Measurements from ENCODE around the gene LMBR1. TPM values are rescaled to one million over a fixed set of nuclear protein-coding genes. Genes with fewer than 3 reads are reported as not detected.
"Not testable (repeated sequence)": the region's sequence is repeated elsewhere in the genome, so short reads cannot be mapped to it uniquely, and the experiment has no call there.

LMBR1 gene, protein sequence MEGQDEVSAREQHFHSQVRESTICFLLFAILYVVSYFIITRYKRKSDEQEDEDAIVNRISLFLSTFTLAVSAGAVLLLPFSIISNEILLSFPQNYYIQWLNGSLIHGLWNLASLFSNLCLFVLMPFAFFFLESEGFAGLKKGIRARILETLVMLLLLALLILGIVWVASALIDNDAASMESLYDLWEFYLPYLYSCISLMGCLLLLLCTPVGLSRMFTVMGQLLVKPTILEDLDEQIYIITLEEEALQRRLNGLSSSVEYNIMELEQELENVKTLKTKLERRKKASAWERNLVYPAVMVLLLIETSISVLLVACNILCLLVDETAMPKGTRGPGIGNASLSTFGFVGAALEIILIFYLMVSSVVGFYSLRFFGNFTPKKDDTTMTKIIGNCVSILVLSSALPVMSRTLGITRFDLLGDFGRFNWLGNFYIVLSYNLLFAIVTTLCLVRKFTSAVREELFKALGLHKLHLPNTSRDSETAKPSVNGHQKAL
- polyA plus RNA-seq (ENCODE audit: insufficient read depth in 1 of 5, insufficient read length in 5 of 5, low replicate concordance in 1 of 5) = 10 to 100 TPM; 45.7 to 68.3 (median 63.6) TPM
- long read RNA-seq, donor 1, full-length matches to known transcripts = 11 of 16 reads
- long read RNA-seq, donor 1, partial matches to known transcripts = 5 of 16 reads
- long read RNA-seq, donor 1, other reads (novel, unspliced or antisense) = 0 of 16 reads
- long read RNA-seq, donor 2, full-length matches to known transcripts = 6 of 6 reads
- long read RNA-seq, donor 2, partial matches to known transcripts = 0 of 6 reads
- long read RNA-seq, donor 2, other reads (novel, unspliced or antisense) = 0 of 6 reads
- long read RNA-seq, donor 3, full-length matches to known transcripts = 4 of 10 reads
- long read RNA-seq, donor 3, partial matches to known transcripts = 6 of 10 reads
- long read RNA-seq, donor 3, other reads (novel, unspliced or antisense) = 0 of 10 reads
- long read RNA-seq, donor 4, full-length matches to known transcripts = 6 of 6 reads
- long read RNA-seq, donor 4, partial matches to known transcripts = 0 of 6 reads
- long read RNA-seq, donor 4, other reads (novel, unspliced or antisense) = 0 of 6 reads
- long read RNA-seq, donor 5, full-length matches to known transcripts = 8 of 29 reads
- long read RNA-seq, donor 5, partial matches to known transcripts = 15 of 29 reads
- long read RNA-seq, donor 5, other reads (novel, unspliced or antisense) = 6 of 29 reads
- long read RNA-seq, donor 6, full-length matches to known transcripts = 9 of 9 reads
- long read RNA-seq, donor 6, partial matches to known transcripts = 0 of 9 reads
- long read RNA-seq, donor 6, other reads (novel, unspliced or antisense) = 0 of 9 reads
- long read RNA-seq, donor 7, full-length matches to known transcripts = 5 of 11 reads
- long read RNA-seq, donor 7, partial matches to known transcripts = 6 of 11 reads
- long read RNA-seq, donor 7, other reads (novel, unspliced or antisense) = 0 of 11 reads
- long read RNA-seq, donor 8, full-length matches to known transcripts = 1 of 1 reads
- long read RNA-seq, donor 8, partial matches to known transcripts = 0 of 1 reads
- long read RNA-seq, donor 8, other reads (novel, unspliced or antisense) = 0 of 1 reads

DNA sequence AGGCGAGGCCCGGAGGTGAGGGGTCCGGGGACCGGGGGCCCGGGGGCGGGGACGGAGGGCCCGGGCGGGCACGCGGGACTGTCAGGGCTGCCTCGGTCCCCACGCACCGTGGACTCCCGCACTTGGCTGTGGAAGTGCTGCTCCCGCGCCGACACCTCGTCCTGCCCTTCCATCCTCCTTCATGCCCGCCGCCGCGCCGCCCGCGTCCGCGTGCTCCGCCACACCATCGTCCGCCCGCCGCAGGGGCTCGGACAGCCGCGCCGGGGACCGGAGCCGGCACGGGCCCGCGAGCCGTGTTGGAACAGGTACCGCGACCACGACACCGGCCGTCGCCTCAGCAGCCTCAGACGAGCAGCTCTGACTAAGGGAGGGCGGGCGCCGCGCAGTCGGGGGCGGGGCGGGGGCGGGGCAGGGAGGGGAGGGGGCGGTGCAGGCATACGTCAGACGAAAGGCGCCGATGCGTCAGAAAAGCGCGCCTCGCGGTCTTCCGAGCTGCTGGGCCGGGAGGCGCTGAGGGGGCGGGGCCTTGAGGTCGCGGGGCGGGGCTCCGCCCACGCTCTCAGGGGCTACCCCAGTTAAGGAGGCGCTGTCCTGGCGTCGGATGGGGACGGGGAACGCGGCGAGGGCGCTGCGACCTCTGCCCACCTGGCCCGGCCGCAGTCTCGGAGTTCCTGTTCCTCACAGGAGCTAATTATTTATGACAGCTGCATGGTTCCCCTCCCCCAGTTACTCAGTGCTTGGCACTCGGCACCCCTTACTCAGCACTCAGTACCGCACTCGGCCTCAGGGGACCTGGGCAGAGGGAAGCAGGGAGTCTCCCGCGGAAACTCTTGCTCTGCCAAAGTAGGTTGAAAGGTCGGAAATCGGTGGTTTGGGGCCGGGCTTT, at the start of gene LMBR1:
Gene LMBR1, minus strand, starts transcription at position 363 of the 886 bp plus-strand sequence. Its CDS starts 190 bp downstream, at position 173.
- DNase-seq = peak; percentile 96

DNA sequence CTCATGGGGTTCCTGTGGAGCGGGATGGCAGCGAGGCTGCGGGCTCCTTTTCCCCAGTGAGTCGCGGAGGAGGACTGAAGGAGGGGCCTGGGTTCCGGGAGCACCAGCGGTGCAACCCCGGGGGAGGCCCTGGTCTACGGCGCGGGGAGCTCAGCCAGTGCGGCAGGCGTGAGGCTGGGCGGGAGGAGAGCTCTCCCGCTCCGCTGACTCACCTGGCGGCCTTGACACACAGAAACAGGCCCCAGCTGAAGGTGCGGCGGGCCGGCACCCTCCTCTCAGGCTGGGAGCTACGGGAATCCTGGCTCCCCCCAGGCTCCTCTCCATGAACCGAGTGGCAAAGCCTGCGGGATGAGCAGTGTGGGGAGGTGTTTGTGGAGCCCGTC, 49.7 kb upstream of the LMBR1 start:
- no peak for DNase-seq

DNA sequence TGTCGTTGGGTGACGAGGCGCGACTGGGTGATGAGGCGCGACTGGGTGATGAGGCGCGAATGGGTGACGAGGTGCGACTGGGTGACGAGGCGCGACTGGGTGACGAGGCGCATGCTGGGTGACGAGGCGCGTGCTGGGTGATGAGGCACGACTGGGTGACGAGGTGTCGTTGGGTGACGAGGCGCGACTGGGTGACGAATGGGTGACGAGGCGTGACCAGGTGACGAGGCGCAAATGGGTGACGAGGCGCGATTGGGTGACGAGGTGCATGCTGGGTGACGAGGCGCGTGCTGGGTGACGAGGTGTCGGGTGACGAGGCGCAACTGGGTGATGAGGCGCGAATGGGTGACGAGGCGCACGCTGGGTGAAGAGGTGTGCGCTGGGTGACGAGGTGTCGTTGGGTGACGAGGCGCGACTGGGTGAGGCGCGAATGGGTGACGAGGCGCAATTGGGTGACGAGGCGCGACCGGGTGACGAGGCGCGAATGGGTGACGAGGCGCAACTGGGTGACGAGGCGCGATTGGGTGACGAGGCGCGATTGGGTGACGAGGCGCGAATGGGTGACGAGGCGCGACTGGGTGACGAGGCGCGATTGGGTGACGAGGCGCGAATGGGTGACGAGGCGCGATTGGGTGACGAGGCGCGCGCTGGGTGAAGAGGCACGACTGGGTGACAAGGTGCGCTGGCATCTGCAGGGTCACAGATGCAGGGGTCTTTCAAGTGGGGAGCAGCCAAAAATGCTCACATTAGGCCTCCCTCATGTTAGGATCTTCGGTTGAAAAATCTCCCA, 48.6 kb upstream of the LMBR1 start:
- DNase-seq = no peak

DNA sequence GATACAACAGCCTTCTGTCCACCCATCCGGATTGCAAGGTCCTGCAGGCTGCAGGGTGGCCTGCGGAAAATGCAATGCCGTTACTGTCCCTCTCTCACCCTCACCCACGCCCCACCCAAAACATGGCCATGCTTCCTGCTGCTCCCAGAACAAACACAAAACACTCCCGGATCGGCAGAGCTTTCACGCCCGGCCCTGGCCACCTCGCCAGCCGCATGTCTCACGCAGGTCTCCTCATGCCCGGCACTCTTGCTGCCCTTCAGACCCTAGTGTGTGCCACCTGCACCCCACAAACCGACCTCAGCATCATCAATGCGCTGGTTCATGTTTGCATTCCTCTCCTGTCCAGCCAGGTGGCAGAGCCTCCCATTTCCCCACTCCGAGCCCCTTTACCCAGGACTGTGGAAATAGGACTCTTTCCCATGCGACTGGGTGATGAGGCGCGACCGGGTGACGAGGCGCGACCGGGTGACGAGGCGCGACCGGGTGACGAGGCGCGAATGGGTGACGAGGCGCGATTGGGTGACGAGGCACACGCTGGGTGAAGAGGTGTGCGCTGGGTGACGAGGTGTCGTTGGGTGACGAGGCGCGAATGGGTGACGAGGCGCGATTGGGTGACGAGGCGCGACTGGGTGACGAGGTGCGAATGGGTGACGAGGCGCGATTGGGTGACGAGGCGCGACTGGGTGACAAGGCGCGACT, 47.6 kb upstream of the LMBR1 start:
- DNase-seq = no peak

DNA sequence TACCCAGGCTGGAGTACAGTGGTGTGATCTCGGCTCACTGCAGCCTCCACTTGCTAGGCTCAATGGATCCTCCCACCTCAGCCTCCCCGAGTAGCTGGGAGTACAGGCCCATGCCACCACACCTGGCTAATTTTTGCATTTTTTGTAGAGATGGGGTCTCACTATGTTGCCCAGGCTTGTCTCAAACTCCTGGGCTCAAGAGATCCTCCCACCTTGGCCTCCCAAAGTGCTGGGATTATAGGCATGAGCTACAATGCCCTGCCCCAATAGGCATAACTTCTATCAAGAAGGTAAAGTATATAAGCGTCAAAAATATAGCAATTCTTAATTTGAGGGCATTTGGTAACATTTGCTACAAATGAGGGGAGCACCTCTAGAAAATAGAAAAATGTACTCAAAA, 43.8 kb upstream of the LMBR1 start:
- not testable (repeated sequence) for DNase-seq

DNA sequence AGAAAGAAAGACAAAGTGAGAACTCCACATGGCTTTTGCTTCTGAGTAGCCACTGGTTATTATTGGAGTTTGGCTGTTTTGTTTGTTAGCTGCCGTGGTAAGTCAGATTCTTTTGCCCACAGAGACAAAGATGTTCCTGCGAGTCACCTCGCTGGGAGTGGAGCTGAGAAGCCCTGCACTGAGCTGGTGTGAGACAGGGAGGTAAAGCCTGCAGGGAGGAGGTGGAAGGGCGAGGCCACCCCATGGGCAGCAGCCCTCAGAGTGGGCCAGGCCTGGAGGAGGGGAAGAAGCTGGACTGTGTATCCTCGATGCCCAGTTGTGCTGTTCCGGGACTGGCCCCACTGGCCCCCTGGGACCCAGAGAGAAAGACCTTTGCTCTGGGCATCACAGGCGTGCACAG, 42.3 kb upstream of the LMBR1 start:
- DNase-seq = no peak

DNA sequence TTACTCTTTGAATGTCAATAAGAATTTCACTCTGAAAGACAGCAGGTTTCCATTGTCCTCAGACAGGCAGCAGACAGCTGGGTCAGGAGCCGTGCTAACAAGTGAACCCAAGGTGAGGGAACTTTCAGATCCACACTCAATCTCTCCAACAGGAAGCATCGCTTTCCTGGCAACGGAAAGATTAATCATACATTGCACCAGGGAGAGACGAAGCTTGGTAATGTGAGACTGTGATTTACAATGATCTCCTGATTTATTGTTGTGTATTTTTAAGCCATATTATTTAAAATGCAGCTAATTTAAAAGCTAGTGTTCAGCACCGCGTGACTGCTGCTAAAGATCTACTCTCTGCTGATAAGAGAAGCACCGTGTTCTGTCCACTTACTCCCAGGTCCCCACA, 39.0 kb upstream of the LMBR1 start:
- DNase-seq = no peak

DNA sequence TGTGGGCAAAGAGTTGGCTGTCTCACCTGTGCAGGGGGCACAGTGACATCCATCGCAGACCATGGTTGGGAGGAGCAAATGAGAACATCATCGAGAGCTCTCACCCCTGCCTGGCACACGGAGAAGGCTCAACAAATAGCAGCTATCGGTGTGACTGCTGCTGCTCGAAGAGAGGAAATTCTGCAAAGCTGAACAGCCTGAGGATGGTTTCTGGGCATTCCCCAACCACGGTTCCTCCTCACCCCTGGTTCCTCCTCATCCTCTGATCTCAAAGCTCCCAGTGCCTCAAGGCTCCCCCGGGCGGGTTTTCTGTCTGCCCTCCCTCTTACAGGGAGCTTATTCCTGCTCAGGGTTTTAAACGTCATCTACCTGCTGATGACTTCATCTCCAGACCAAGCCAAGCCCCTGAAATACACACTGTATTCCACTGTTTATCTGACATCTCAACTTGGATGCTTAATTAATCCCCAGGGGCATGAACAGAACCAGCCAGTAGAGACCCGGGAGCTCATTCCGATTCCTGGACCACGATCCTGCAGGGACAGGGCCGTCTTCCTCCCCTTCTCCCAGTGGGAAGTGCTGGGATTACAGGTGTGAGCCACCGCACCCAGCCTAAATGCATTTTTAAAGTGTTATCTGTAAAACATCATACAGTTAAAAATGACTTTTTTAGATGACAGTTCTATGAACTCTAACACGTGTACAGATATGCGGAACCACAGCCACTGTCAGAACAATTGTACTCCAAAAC, 37.0 kb upstream of the LMBR1 start:
- no peak for DNase-seq

DNA sequence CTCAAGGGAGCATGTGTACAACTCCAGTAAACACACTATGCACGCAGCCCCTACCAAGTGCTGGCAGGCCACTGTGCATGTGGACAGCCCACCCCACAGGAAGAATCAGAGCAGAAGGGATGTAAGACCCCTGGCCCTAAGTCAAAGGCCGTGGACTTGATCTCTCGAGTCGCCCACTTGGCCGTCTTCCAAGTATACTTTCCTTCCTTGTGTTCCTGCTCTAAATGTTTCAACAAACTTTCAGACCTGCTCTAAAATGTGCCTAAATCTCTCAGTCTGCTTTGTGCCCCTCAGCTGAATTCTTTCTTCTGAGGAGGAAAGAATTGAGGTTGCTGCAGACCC, 35.4 kb upstream of the LMBR1 start:
- no peak for DNase-seq

DNA sequence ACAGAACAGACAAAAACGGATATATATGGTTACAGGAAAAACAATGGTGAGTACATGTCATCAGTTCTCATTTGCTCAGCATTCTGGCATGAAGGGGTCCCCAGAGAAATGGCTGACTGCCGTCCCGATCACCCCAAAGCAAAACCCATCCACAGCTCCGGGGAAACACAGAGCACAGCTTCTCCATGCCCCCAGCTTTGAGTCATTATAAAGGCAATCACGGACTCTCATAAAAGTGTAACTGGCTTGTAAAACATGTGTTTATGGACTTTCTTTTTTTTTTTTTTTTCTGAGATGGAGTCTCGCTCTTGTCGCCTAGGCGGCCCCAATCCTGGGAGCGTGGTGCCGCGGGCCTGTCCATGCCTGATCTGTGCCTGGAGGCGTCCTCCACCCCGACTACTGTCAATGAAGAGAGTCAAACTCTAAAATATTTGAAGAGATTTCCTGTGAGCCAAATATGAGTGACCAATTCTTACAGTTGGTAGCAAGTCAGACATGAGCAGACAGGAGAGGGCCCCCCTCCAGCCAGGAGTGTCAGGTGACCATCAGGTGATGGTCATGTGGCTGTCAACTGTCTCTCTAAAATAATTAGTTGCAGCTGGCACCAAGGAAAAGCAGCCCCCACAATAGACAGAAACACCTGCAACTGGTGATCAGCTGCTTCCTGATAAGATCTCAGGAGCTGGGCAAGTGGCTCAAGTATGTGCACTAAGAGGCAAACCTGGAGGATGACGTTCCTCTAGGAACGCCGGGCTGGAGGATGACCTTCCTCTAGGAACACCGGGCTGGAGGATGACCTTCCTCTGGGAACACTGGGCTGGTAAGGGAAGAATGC, 34.8 kb upstream of the LMBR1 start:
- no peak for DNase-seq

DNA sequence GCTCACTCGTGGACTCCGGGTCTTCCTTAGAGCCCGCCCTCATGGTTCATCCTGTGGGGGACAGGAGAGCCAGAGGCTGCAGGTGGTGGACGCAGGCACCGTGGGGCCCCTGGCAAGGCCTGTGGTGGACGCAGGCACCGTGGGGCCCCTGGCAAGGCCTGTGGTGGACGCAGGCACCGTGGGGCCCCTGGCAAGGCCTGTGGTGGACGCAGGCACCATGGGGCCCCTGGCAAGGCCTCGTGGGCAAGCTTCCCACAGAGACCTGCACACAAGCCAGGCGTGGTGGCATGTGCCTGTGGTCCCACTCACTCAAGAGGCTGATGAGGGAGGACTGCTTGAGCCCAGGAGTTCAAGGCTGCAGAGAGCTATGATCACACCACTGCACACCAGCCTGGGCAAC, 32.8 kb upstream of the LMBR1 start:
- DNase-seq = not testable (repeated sequence)

DNA sequence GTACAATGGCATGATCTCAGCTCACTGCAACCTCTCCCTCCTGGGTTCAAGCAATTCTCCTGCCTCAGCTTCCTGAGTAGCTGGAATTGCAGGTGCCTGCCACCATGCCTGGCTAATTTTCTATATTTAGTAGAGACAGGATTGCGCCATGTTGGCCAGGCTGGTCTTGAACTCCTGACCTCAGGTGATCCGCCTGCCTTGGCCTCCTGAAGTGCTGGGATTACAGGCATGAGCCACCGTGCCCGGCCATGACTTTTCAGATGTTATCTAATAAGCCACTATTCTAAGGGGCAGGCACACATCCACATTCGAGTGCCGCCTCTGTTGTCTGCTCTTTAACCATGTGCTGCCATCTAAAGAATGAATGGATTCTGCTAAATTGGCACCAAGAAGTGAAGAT, 29.3 kb upstream of the LMBR1 start:
- DNase-seq = not testable (repeated sequence)

DNA sequence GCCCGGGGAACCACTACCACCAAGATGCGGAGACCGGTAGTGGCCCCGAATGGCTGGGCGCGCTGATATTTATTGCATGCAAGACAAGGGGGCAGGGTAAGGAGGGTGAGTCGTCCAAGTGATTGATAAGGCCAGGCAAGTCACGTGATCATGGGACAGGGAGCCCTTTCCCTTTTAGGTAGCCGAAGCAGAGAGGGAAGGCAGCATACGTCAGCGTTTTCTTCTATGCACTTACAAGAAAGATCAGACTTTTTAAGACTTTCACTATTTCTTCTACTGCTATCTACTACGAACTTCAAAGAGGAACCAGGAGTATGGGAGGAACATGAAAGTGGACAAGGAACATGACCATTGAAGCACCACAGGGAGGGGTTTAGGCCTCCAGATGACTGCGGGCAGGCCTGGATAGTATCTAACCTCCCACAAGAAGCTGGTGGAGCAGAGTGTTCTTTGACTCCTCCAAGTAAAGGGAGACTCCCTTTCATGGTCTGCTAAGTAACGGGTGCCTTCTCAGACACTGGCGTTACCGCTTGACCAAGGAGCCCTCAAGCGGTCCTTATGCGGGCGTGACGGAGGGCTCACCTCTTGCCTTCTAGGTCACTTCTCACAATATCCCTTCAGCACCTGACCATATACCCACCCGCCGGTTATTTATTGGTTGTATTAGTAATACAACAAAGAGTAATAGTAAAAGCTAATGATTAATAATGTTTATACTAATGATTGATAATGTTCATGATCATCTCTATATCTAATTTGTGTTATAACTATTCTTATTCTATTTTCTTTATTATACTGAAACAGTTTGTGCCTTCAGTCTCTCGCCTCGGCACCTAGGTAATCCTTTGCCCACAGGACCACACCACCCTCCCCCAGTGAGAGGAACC, 27.7 kb upstream of the LMBR1 start:
- DNase-seq = not testable (repeated sequence)

DNA sequence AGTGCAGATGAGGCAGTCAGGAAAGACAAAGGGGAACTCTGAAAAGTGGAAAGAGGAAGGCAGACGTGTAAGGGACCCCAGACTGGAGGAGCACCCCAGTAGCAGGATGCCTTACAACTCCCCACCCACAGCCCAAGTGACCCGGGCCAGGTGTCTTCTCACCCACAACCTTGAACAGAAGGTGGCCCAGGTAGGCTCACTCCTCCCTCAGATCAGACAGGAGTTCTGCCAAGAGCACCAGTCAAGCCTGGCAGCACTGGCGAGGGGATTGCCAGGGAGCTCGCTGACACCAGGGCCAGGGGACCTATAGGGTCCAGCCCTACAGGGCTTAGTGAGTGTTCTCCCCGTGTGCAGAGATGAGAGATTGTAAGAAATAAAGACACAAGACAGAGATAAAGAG, 27.1 kb upstream of the LMBR1 start:
- no peak for DNase-seq

DNA sequence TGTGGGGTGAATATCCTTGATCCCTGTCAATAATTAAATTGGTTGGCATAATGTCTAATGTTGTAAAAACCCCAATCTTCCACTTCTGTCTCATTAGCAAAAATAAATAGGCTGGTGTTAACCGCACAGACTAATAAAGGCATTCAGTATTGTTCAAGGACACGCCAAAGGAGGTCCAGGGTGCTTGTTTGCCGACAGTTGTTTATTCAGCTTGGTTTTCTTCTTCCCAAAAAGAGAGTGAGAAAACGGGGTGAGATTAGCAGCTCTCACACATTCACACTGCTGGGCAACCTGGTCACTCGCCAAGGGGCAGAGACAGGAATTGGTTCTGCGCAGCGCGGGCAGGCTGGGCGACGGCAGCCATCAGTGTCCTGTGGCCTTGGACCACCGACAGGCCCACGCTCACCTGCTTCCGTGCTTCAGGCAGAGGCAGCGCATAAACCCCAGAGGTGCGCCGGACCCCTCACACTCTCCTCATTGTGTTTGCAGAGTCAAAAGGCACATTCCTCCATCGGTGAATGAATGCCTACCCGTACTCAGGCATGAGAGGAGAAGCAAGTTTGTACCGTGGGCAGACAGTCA, 26.2 kb upstream of the LMBR1 start:
- no peak for DNase-seq

DNA sequence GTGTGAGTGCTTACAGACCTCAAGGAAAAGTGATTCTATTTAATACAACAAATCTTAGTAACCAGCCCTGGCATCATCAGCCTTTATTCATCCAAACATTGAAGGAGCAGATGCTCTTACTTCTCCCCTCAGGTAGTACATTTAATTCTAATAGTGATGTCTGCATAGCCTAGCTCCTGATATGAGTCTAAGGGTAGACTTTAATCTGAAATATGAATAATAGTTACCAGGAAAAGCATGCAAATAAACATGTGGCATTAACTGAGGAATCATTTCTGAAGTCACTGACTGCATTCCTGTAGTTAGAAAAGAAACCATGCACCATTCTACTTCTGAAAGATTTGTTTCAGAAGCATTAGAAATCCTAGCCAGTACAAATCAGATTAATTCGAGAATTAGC, 25.7 kb upstream of the LMBR1 start:
- no peak for DNase-seq
